HG03039 (cell line): ENCODE measurements around the gene DNASE1L2.

Experiments used
- ATAC-seq: cut with Tn5 transposase; IDR thresholded peaks from one replicate; pipeline ENCODE4 v1.9.1; 2021; ENCODE audit warnings: mild to moderate bottlenecking, moderate library complexity; ENCODE audit not compliant: unreplicated experiment

Gene DNASE1L2

DNA sequence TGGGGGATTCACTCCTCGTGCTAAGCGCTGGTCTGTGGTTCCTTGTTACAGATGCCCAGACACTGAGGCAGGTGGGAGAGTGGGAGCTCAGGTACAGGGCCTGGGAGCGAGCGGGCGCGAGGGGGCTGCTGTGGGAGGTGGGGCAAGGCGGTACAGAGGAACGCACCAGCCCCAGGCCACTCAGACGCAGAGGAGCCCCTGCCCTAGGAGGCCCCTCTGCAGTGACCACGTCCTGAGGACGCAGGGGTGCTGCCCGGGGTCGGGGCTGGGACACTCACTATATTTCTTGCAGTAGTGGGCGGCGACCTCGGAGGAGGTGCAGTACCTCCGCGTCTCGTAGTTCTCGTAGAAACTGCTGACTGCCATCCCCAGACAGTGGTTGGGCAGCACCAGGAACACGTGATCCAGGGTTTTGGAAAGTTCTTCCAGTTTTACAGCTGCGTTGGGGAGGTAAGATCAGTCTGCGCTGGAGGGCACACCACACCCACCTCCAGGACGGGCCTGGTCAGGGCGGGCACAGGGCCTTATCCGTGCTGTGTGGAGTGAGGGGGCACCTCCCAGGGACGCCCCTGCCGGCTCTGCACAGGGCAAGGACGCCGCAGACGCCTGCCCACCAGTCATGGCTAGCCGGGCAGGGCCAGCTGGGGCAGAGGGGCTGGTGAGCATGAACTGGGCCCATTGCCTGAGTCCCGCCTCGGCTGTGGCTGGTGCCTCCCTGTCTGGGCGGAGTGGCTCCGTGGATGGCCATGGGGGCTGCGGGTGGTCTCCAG, 47.9 kb downstream of the DNASE1L2 start:
- no peak for ATAC-seq

DNA sequence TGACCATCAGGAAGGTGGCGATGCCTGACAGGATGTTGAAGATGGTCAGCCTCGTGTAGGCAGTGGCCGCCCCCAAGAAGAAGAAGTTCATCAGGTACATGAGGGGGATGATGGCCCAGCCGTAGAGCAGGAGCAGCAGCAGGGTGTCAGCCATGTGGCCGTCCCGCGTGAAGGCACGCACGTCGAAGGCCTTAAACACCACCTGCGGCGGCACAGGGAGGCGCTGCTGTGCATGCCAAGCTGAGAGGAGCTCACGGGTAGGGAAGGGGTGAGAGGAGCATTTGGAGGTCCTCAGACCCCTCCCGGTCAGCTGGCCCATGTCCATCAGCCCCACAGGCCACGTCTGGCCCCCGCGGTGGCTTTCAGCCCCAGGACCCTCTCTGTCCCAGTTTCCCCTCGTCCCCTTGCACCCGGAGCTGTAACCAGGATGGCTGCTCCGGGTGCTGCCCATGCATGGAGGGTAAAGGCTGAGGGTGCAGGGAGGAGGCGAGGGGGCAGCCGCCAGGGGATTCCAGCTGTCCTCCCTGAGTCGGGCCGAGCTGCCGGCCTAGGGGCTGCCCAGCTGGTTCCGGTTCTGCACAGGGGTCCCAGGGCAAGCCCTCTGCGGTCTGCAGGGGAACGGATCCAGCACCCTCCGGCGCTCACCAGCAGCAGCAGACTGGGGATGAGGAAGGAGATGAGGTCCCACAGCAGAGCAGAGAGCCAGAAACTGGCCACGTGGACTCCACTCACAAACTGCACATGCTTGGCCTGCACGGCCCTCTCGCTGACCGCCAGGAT, 48.7 kb downstream of the DNASE1L2 start:
- ATAC-seq, result no peak

DNA sequence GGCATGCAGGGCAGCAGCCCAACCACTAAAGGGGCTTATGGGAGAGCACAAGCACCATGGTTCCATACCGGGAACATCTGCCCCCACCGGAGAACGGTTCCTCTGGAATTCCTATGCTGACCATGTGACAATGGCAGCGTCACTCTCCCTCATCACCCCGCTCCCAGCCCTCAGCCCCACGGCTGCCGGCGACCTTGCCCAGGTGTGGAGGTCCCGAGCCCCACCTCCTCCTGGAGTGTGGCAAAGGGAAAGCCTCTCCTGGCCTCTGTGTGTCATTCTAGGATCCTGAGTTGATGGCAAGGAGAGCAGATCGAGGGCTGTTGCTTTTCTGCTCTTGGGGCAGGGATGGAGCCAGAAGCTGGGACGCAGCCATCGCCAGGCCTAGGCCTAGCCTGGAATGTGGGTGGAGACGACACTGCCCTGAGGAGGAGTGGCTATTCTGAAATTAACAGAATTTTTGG, 49.5 kb downstream of the DNASE1L2 start:
- no peak for ATAC-seq

DNA sequence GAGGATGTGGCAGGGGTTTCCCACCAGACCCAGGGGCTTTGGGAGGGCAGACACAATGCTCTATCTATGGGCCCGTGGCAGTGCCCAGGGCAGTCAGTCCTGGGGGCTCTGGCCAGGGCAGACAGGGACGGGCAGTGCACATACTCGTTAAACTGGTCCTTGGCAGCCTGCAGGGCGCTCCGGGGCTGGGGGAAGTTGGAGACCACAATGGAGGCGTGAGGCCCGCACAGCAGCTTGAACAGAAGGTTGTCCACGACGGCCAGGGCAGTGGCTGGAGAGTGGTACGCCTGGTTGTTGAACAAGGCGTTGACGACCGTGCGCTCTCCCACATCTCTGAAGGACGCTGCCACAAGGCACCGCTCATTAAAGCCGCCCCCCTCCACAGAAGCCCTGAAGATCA, 50.3 kb downstream of the DNASE1L2 start:
- ATAC-seq, result no peak

DNA sequence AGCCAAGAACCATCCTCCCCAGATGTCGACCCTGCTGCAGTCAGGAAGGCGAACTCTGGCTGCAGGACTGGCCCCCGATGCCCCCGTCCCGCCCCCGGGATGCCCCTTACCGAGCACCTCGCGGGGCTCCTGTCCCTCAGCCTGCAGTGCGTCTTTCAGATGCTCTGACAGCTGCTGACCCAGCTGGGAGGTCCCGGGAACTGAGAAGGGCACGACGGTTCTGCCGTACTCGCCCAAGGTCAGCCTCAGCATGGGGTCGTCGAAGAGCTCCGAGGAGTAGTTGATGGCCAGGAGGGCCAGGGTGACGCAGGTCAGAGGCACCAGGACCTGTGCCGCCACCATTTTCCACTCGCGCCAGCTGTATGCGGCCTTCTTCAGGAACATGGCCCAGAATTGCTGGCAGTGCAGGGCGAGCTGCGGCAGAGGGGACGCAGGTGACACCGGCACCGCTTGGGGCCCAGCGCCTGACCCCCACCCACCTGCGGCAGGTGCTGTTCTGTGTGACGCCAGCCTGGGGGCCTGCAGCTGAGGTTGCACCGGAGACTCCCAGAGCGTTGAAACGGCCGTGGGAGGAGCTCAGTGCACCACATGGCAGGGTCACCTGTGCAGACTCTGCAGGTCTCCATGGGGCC, 51.8 kb downstream of the DNASE1L2 start:
- ATAC-seq, result no peak
